GM18499 (cell line): ENCODE results near the gene LMF1.
"Not testable (repeated sequence)": the region's sequence is repeated elsewhere in the genome, so short reads cannot be mapped to it uniquely, and the experiment has no call there.

Source experiments
- ATAC-seq: cut with Tn5 transposase; IDR thresholded peaks from one replicate; pipeline ENCODE4 v1.9.1; 2021; ENCODE audit warnings: moderate number of reproducible peaks; ENCODE audit not compliant: insufficient read depth, unreplicated experiment

Gene LMF1

DNA sequence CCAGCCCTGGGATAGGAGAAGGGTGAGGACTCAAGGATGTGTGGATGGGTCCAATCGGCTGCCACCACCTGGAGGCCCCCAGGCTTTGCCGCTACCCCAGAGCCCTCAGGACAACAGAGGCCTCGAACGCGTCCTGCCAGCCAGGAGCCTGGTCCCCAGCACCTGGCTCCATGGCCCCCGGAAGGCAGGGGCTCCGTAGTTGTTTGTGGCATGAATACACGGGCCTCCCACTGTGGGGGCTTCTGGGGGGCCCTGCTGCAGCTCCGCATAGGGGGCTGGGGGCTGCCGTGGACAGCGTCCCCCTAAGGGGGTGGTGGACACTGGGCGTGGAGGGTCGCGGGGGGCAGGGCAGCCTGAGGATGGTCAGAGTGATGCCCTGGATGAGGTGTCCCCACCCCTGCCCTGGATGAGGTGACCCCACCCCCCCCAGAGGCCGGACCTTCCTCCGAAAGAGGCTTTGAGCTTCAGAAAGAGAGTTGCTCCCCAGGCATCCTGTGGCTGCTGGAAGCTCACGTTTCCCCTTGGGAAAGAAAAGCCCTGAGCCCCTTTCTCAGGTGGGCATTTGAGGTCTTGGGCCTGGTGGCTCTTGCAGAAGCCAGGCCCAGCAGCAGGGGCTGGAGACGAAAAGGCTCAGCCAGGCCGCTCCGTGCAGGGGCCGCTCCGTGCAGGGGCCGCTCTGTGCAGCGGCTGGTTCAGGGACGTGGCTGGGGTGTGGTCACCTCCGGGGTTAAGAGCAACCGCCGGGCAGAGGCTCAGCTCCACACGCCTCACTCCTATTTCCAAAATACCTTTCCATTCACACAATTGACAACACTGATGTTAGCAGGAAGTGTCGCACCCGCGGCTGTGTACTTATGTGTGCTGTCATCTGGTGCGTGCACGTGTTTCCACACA is 130.0 kb downstream of the LMF1 start:
- no peak for ATAC-seq

DNA sequence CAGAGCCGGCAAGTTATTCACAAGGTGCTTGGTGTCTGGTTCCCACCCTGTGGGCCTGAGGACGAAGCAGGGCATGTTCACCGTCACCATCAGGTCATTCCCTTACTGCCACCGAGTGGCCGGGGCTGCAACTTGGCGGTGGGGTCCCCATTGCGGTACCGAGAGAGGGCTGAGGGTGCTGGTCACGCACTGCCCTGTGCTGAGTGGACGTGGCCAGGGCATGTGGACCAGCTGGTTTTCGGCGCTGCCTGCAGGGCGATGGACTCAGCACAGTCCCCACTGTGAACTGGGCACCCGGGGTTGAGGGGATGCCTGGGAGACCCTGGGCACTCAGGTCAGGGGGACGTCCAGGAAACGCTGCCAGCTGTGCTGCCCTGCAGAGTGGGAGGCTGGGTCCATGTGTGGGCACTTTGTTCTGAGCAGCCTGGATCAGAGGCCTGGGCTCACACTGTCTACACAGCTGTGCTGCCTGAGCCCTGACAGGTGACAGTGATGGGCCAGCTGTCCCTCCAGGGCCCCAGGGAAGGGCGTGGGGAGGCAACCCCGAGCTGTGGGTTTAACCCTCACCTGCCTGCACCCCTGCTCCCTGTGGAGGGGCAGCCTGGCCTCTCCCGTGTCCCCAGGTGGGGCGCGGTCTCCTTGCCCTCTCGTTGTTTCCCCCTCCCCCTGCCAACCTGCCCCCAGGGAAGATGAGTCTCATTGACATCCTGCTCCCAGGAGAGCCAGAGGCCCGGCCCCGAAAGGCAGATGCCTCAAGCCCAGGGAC is 131.0 kb downstream of the LMF1 start:
- ATAC-seq = no peak

DNA sequence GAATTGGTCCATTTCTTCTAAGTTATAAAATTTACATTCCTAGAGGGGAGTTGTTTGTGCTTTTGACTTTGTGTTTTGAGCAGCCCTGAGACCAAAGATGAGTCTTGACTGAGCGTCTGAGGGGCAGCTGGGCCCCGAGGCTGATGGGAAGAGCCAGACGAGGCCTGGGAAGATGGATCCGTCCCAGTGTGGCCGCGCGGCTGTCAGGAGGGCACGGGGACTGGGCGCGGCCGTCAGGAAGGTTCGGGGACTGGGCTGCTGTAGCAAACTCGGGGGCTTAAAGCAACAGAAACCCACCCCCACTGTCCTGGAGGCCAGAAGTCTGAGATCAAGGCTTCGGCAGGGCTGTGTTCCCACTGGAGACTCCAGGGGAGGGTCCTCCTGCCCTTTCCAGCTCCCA is 132.0 kb downstream of the LMF1 start:
- no peak for ATAC-seq

DNA sequence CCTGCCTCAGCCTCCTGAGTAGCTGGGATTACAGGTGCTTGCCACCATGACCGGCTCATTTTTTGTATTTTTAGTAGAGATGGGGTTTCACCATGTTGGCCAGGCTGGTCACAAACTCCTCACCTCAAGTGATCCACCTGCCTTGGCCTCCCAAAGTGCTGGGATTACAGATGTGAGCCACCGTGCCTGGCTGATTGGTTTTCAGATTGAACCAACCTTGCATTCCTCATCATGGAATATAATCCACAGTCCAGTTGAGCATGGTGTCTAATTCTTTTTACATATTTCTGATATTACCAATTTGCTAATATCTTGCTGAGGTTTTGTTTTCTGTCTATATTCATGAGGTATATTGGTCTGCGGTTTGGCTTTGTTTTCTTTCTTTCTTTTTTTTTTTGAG is 134.0 kb downstream of the LMF1 start:
- not testable (repeated sequence) for ATAC-seq

DNA sequence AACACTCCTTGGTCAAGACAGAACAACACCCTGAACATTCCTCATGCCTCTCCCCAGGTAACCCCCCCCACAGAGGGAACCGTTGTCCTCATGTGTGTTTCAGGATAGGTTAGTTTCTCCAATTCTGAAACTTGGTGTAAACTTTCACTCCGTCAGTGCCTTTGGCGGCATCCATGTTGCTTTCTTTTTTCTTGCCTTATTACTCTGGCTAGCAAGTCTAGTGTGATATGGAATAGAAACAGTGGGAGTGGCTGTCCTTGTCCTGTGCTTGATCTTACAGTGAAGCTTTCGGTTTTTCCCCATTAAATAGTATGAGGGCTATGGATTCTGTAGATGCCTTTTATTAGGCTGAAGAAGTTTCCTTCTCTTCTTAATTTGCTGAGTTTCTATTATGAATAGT is 134.6 kb downstream of the LMF1 start:
- no peak for ATAC-seq

DNA sequence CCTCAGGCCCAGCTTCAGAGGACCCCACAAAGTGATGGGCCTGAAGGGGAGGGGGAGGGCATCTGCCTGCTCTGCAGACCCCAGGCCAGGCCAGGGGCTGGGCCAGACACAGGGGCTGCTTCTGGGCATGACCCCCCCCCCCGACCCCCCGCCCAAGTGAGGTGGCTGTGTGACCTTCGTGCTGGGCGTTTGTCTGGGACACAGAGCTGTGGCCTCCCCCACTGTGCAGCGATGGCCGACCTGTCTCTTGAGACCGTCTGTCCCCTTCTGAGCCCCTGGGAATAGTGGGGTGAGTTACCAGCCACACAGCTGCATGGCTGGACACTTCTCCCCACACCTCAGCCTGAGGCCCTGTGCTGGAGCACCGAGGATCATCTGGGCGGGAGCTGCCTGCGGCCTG is 135.4 kb downstream of the LMF1 start:
- no peak for ATAC-seq

DNA sequence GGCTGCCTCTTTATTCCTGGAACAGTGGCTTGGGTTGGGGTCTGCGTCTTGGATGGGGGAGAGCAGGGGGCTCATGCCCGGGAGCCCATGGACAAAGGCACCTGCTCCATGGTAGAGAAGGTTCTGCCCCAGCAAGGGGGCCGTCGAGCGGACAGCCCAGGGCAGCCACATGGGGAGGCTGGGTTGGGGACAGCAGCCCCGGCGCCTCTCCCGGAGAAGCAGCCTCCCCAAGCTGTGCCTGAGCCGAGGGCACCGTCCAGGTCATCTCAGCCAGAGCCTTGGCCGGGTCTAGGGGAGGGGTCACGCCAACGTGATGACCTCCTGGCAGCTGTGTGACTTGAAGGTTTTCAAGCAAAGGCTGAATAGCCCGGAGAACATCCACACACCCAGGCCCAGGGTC is 137.4 kb downstream of the LMF1 start:
- ATAC-seq = no peak

DNA sequence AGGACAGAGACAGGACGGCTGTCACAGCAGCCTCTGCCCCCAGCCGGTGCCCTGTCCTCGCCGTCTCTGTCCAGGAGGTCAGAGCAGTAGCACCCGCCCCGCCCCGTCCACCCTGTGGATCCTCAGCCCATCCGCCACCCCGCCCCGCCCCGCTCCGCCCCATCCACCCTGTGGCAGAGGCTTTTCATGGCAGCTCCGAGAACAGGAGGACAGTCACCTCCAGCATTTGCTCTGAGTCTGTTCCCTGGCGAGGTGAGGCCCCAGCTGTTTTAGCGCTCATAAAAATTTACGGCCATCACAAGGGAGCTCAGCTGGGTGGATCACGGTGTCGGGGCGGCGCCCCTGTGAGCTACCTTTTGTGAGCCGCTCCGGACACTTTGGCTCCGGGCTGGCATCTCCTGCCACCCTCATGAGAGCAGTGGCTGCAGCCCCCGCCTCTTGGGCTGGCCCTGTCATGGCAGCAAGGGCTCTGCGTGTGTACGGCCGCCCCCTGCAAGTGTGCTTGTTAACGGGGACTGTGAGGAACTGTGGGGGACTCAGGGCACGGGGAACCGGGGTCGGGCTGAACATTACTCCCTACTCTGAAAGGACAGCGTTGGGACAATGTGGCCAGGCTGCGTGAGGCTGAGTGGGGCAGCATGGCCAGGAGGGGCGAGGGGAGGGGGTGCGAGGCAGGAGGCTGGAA is 138.0 kb downstream of the LMF1 start:
- ATAC-seq = no peak

DNA sequence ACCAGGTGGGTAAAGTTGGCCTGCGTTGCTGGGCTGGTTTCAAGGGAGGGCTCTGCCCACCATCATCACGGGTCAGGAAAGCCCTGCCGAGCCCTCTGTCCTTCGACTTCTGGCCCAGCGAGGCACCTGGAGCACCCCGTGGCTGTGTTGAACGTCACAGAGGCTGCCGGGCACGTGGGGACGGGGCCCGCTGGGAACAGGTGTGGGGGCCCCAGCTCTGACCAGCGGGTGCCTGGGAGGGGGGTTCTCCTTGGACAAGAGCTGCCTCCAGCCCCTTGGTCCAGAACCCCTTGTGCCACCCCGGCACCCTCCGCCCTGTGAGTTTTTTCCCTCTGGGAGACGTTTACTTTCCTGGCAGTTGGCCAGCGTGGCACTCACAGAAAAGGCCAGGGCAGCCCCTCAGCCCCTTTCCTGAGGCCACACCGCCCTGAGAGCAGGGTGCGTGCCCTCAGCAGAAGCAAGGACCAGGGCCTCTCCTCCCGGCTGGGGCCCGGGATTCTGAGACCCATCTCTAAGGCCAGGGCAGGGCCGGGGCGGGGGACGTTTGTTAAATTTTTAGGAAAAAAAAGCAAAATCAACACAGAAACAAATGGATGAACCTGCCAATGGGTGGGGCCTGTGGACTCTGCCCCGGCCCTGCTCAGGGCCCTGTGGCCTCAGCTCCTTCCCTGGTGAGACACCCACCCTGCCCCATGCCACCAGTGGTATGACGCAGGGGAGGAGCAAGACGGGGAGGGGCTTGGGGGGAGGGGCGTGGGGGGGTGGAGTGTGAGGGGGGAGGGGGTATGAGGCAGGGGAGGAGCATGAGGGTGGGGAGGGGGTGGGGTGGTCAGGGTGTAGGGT is 139.0 kb downstream of the LMF1 start:
- ATAC-seq = no peak

DNA sequence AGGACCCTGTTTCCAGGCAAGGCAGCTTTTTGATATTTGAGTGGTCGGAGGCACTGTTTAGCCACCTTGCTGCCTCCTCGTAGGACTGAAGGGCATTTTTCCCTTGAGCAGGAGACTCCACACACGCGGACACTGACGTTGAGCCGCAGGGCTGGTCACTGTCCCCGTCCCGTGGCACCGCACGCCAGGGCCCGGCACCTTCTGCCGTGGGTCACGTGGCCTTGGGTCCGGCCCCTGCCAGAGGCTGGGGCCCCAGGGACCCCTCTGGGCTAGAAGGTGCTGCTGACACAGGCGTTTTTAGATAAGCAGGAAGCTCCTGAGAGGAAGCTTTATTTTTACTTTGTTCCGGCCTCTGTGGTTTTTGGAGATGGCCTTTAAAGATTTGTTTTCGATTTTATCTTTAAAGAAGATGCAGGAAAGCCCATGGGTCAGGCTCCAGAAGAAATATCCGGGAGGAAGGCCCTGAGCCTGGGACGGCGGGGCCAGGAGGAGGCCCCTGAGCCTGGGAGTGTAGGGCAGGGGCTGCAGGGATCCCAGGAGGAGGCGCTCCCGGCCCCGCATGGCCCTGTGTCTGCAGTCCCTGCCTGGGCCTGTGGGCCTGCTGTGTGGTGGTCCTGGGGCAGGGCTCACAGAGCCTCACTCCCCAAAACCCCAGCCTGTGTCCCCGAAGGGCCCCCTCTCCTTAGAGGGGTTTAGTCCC is 139.8 kb downstream of the LMF1 start:
- no peak for ATAC-seq

DNA sequence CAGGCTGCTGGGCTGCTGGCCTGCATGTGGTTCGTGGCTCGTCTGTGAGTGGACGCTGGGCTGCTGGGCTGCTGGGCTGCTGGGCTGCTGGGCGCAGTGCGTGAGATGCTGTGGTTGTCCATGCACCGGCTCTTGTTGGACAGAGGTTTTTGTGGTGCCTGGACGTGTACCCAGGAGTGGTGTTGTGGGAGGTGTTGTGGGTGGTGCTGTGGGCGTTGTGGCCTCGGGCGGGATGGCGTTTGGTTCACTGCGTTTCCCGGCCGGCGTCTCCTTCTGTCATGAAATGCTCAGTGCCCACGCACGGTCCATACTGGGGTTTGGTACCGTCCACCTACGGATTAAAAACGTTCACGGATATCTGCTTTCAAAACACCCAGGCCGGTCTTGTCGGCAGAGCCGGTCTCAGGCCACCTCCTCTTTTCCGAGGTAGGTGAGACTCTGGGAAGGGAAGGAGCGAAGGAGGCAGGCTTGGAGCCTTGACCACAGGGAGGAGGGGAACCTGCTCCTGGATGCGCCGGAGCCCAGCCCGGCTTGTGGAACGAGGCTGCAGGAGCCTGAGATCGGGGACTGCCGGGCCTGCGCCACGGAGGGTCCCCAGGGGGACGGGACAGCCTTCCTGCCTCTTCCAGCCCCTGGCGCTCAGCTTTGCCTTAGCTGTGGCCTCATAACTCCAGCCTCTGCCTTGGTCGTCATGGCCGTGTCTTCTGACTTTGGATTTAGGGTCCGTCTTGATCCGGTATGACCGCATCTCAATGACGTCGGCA is 140.5 kb downstream of the LMF1 start:
- no peak for ATAC-seq

DNA sequence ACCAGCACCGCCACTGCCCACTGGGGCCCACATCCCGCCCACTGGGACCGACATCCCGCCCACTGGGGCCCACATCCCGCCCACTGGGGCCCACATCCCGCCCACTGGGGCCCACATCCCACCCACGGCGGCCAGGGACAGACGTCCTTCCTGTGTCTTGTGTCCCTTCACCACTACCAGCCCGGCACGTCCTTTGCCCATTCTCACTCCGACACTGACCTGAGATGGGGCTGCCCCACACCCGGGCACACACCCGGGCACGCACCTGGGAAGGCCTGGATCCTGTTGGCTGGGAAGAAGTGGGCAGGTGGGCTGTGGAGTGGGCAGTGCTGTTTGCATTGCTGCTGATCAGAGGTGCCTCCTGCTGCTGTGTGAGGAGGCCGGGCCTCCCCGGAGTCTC is 141.9 kb downstream of the LMF1 start:
- ATAC-seq = no peak

DNA sequence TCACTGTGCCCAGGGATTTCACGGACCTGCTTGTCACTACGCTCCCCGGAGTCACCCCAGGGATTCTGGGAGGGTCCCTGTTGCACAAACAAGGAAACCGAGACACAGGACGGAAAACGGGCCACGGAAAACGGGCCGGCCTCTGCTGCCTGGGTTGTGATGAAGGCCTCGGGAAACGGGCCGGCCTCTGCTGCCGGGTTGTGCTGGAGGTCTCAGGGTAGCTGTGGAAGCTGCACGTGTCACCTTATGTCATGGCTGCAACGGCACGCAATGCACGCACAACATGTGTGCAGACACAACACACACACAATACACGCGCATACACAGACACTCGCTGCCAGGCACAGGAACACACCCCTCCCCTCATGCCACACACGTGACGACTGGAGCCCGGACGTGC is 143.3 kb downstream of the LMF1 start:
- no peak for ATAC-seq

DNA sequence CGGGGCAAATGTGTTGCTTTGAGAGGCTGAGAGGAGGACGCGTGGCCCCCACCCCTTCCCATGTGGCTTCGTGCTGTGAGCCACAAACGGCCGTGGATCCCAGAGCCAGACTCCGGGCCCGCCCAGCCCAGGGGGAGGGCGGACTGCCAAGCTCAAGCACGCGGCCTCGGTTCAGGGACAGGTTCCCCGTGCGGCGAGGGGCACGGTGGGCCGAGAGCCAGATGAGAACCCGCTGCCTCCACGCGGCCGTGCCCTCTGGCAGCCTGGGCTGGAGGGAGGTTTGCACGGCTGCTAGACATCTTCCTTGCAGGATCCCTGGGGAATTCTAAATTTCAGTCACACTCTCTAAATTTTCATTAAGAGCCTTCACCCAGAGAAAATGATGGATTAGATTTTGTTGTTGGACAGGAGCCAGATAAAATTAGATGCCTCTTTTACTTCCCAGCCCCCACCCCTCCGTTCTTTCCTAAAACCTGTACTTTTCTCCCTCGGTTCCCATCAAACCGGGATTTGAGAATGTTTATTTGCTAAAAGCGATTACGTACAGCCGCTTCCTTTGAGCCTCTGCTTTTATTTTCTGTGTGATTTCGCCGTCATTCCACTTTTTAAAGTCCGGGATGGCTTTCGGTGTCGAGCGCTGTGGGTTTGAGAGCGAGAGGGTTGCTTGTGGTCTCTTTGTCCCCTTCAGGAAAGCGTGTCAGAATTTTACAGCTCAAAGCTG is 145.3 kb downstream of the LMF1 start:
- ATAC-seq = no peak

DNA sequence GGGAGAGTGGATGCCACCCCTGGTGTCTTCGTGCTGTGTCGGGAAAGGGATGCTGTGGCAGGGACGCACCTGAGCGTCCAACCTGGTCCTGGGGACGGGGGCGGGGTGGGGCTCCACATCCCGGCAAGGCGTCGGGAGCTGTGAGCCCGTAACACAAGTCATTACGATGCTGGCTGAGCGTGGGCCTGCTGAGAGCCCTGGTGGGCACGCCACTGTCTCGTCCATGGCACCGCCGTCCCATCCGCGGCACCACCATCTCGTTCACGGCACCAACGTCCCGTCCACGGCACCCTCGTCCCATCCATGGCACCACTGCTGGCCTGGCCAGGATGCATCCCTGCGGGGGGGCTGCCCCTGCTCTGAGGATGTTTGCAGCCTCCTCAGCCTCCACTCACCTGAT is 146.2 kb downstream of the LMF1 start:
- ATAC-seq = no peak

DNA sequence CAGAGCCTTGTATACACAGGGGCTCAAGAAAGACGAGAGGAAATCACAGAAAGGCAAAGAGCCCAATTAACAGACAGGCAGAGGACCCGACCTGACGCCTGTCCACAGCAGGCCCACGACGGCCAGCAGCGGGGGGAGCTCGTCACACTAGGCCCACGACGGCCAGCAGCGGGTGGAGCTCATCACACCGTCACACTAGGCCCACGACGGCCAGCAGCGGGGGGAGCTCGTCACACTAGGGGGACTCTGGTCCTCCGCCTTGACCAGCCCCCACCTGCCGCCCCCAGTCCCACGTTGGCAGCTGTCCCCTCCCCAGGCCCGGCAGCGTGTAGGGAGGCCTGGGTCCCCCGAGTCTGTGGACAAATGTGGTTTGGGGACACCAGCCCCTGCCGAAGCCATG is 146.6 kb downstream of the LMF1 start:
- ATAC-seq = no peak

DNA sequence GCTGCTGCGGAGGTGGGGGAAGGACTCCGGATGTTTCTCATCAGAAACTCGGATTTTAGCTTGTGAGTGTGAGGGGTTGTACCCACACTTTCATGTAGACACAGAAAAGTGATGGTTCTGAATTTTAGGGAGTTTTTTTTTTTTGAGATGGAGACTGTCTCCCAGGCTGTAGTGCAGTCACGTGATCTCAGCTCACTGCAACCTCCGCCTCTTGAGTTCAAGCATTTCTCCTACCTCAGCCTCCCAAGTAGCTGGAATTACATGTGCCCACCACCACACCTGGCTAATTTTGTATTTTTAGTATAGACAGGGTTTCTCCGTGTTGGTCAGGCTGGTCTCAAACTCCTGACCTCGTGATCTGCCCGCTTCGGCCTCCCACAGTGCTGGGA is 147.9 kb downstream of the LMF1 start:
- ATAC-seq = no peak

DNA sequence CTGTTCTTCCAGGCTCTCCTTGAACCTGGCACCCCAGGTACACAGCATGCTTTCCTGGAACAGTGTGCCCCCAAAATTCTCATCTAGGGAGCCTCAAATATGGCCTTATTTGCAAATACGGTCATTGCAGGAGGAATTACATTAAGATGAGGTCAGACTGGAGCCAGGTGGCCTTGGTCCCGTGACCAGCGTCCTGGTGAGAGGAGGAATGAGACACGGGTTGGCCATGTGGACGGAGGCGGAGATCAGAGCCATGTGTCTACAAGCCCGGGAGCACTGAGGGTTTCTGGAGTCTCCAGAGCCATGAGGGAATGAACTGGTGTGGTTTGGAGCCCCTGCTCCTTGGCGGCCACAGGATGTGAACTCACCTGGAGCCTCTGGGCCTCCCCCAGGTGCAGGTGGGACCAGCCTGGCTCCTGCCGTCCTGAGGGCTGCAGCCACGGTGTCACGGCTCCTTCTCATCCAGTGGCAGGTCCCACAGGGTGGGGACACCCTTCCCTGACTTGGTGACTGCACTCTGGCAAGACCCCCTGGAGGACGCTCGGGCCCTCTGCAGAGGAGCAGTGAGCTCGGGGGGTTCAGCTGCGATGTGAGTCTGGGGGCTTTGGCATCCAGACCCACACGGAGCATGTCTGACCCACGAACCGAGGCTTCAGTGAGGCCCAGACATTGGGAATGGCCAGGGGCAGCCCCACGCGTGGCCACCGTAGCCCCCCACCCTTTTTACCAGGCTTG is 148.4 kb downstream of the LMF1 start:
- no peak for ATAC-seq
